PC-9 (cell line): ENCODE results near the gene GSAP.

Experiments
- EZH2 ChIP-seq: fragments of 200-600 bp; sonication (generic); IDR thresholded peaks from 2 replicates; pipeline ENCODE4 v1.8.0; 2017; ENCODE audit warnings: antibody characterized with exemption, low read depth
- TF ChIP-seq, protein P1 (sequence below): fragments of 200-600 bp; sonication (generic); conservative IDR thresholded peaks from 2 replicates; pipeline ENCODE4 v1.6.1; 2017; ENCODE audit warnings: mixed run types, antibody characterized with exemption, mild to moderate bottlenecking, moderate library complexity

DNA sequence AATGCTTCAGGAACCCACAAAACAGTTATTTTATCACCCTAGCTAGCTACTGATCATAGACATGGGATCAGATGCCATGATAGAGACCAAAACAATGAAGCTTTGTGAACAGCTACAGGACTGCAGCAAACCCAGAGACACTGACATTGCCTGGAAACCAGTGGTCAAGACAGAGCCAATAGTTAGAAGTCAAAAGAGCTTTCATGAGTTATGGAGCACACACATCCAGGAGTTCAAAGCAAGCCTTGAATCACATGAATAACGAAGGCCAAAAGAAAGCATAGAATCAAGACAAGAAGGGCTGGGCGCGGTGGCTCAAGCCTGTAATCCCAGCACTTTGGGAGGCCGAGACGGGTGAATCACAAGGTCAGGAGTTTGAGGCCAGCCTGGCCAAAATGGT is 34.5 kb upstream of the GSAP start:
- TF ChIP-seq, protein P1, sequence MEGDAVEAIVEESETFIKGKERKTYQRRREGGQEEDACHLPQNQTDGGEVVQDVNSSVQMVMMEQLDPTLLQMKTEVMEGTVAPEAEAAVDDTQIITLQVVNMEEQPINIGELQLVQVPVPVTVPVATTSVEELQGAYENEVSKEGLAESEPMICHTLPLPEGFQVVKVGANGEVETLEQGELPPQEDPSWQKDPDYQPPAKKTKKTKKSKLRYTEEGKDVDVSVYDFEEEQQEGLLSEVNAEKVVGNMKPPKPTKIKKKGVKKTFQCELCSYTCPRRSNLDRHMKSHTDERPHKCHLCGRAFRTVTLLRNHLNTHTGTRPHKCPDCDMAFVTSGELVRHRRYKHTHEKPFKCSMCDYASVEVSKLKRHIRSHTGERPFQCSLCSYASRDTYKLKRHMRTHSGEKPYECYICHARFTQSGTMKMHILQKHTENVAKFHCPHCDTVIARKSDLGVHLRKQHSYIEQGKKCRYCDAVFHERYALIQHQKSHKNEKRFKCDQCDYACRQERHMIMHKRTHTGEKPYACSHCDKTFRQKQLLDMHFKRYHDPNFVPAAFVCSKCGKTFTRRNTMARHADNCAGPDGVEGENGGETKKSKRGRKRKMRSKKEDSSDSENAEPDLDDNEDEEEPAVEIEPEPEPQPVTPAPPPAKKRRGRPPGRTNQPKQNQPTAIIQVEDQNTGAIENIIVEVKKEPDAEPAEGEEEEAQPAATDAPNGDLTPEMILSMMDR, result no peak
- TF ChIP-seq EZH2, result no peak
